Fibroblast of lung (primary cell): ENCODE results near the gene ZNF827.

Source experiments
- CTCF ChIP-seq, 2 donors: IDR thresholded peaks in 1 of 2; conservative IDR thresholded peaks in 1 of 2; 1 replicate in 1 of 2; 2 replicates in 1 of 2; pipeline ENCODE4 v1.5.1; 2011 to 2012; ENCODE audit warnings: low read length in 2 of 2, control low read depth in 1 of 2, inconsistent platforms in 1 of 2, low read depth in 1 of 2, mild to moderate bottlenecking in 1 of 2
- EZH2 ChIP-seq: IDR thresholded peaks from 2 replicates; pipeline ENCODE4 v1.5.1; 2012; ENCODE audit warnings: low read length, control low read depth, mild to moderate bottlenecking; ENCODE audit errors: missing control alignments

GRCh38 chr4:145933134-145933533, 5.5 kb downstream of the ZNF827 start:
- no peak for TF ChIP-seq CTCF (conservative IDR thresholded peaks at IDR 0.05 in 1 of 2, IDR thresholded peaks at IDR 0.05 in 1 of 2; ENCODE audit: low read depth in 1 of 2, low read length in 2 of 2)
- no peak for TF ChIP-seq EZH2
